ENCODE data around the gene HPCAL4. TPM values are rescaled to one million over a fixed set of nuclear protein-coding genes. Genes with fewer than 3 reads are reported as not detected.

Gene HPCAL4
- total RNA-seq, 1 donor, result 5.5 TPM

DNA sequence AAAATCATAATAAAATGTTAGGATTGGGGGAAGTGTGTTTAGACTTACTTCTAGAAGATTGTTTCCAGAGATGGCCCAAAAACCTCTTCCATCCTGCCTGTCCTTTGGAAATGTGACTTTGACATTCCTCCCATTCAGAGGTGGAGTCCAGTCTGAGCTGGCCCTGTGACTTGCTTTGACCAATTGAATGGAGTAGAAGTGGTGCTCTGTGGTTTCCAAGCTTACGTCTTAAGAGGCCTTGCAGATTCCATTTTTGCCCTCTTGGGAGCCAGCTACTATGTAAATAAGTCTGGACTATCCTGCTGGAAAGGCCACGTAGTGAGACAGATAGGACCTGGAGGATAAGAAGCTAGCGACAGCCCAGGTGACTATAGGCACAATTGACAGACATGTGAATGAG, 18.0 kb downstream of the HPCAL4 start:
- H3K9me3 ChIP-seq (ENCODE audit: low read depth, low read length), result no peaks in the 10 kb centered on the region
- H3K4me1 ChIP-seq (ENCODE audit: insufficient read depth, low read length), result peaks cover 16% of the 10 kb centered on the region
- no peak overlapping the region for H3K4me3 ChIP-seq (ENCODE audit: low read length)
- H3K27me3 ChIP-seq (ENCODE audit: insufficient read depth, low read length), result peaks cover 41% of the 10 kb centered on the region

DNA sequence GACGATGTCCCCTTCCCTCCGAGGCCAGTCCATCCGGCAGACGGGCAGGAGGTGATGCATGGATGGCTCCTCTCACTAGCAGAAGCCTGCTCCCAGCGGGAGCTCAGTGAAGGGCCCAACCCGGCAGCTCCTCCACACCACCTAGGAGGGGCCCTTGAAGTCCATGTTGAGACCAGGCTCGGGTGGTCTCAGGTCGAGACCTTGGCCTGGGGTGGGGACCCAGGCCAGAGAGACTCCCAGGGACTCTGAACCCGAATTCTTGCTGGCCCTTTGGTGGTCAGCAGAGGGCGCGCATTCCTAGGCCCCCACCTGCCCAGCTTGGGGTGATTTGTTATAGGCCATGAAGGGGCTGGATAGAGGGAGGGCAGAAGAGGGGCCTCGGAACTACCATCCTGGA, 18.7 kb downstream of the HPCAL4 start:
- peaks cover 41% of the 10 kb centered on the region for H3K27me3 ChIP-seq (ENCODE audit: insufficient read depth, low read length)
- H3K4me3 ChIP-seq (ENCODE audit: low read length), result no peak overlapping the region
- H3K4me1 ChIP-seq (ENCODE audit: insufficient read depth, low read length), result peaks cover 16% of the 10 kb centered on the region
- no peaks in the 10 kb centered on the region for H3K9me3 ChIP-seq (ENCODE audit: low read depth, low read length)

DNA sequence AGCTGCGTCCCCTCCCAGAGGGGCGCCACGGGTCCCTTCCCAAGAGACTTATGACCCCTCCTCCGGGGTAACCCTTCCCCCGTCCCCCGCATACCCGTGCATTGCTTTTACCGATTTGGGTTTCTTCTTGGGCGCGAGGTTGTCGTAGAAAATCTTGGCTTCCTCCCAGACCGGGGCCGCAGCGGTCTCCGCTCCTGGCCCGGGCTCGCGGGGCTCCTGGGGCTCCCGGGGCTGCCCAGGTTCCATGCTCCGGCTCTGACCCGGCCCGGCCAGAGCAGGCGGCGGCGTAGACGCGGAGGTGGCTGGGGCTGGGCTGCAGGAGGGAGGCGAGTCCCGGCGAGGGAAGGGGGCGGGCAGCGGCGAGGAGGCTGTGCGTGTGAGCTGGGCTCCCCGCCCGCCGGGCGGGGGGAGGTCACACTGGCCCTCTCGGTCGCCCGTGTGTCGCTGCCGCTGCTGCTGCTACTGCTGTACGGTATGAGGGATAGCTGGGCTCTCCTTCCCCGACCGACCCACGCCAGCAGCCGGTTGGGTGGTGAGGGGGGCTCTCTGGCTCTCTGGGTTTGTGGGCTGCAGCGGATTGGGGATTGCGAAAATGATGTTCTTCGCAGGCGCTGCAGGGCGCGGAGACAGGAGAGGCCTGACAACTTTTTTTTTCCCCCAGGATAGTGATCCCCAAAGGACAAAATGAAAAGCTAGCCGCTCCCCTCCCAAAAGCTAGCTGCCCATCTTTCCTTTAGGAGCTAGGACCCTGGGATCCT, 19.3 kb downstream of the HPCAL4 start, which contains the start of gene NT5C1A:
Gene NT5C1A (minus strand): TSS at position 315 of the 758 bp plus-strand sequence. CDS start 69 bp downstream, at position 246.
- Histone ChIP-seq H3K4me1 (ENCODE audit: insufficient read depth, low read length) (peaks cover 16% of the 10 kb centered on the region), H3K27me3 (ENCODE audit: insufficient read depth, low read length) (peaks cover 41% of the 10 kb centered on the region), H3K9me3 (ENCODE audit: low read depth, low read length) (no peaks in the 10 kb centered on the region), H3K4me3 (ENCODE audit: low read length) (no peak within 1 kb of the TSS)

- no peak overlapping the region for H3K4me3 ChIP-seq (ENCODE audit: low read length)
- peaks cover 41% of the 10 kb centered on the region for H3K27me3 ChIP-seq (ENCODE audit: insufficient read depth, low read length)
Measured at GRCh38 chr1:39671433-39671792, 19.8 kb downstream of the HPCAL4 start.

DNA sequence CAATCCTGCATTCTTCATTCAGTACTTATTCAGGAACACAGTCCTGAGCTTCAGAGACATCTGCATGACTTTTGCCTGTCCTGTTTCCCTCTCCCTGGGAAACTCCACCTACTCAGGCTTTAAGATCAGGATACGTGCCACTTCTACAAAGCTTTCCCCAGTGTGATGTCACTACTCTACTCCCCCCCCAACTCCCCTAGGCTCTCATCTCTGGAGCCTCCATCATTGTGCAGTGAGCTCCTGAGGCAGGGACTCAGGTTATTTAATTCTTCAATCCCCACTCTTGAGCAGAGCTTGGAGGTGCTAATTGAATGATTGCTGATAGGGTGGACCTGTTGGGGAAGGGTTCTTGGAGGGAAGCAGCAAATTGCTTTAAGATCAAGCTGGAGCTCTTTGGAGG, 20.5 kb downstream of the HPCAL4 start:
- H3K27me3 ChIP-seq (ENCODE audit: insufficient read depth, low read length), result peaks cover 41% of the 10 kb centered on the region

More at GRCh38 chr1:39671433-39671792, 19.8 kb downstream of the HPCAL4 start:
- Histone ChIP-seq H3K4me1 (ENCODE audit: insufficient read depth, low read length) (peaks cover 16% of the 10 kb centered on the region), H3K9me3 (ENCODE audit: low read depth, low read length) (no peaks in the 10 kb centered on the region)

DNA sequence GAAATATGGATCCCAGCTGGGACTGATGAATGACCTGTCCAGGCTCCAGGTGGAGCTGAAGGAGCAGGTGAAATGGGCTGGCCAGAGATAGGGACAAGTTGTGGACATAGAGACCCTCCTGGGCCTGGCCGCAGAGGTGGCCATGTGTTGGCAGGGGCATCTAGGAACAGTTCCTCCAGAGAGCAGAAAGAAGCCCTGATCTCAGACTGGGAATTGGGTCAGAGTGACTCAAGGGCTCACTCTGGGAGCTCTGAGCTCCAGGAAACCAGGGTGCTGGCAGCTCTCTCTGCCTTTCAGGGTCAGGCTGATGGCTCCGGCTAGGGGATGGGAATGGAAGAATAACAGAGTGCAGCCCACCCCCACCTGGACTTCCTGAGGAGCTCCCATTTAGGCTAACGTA, 22.3 kb downstream of the HPCAL4 start:
- Histone ChIP-seq H3K4me1 (ENCODE audit: insufficient read depth, low read length) (peaks cover 16% of the 10 kb centered on the region), H3K27me3 (ENCODE audit: insufficient read depth, low read length) (peaks cover 41% of the 10 kb centered on the region), H3K4me3 (ENCODE audit: low read length) (no peak overlapping the region), H3K9me3 (ENCODE audit: low read depth, low read length) (no peaks in the 10 kb centered on the region)

More for the DNA sequence above, 20.5 kb downstream of the HPCAL4 start:
- Histone ChIP-seq H3K4me1 (ENCODE audit: insufficient read depth, low read length) (peaks cover 16% of the 10 kb centered on the region), H3K4me3 (ENCODE audit: low read length) (no peak overlapping the region), H3K9me3 (ENCODE audit: low read depth, low read length) (no peaks in the 10 kb centered on the region)

GRCh38 chr1:39668111-39668510, 23.1 kb downstream of the HPCAL4 start:
- H3K9me3 ChIP-seq (ENCODE audit: low read depth, low read length), result no peaks in the 10 kb centered on the region
- peaks cover 16% of the 10 kb centered on the region for H3K4me1 ChIP-seq (ENCODE audit: insufficient read depth, low read length)
- peaks cover 38% of the 10 kb centered on the region for H3K27me3 ChIP-seq (ENCODE audit: insufficient read depth, low read length)
- no peak overlapping the region for H3K4me3 ChIP-seq (ENCODE audit: low read length)

- Histone ChIP-seq H3K4me3 (ENCODE audit: low read length) (no peak overlapping the region), H3K27me3 (ENCODE audit: insufficient read depth, low read length) (peaks cover 25% of the 10 kb centered on the region), H3K9me3 (ENCODE audit: low read depth, low read length) (no peaks in the 10 kb centered on the region), H3K4me1 (ENCODE audit: insufficient read depth, low read length) (peaks cover 9% of the 10 kb centered on the region)
Measured at GRCh38 chr1:39666772-39667171, 24.5 kb downstream of the HPCAL4 start.

DNA sequence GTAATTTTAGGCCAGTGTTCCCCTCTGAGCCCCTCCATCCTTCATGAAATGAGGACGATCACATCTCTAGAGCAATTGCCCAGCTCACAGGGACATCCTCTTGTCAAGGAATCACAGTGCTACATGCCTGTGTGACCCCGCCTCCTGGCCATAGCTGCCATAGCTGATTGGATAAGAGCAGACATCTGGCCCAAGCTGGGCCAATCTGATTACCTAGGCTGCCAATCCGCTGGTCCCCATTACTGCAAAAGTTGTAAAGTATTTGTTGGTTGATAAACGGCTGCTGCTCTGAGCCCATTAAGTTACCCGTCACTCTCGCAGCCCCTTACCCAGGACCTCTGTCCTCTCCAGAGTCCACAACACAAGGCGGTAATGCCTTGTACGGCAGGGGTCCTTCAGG, 27.7 kb downstream of the HPCAL4 start:
- no peaks in the 10 kb centered on the region for H3K4me1 ChIP-seq (ENCODE audit: insufficient read depth, low read length)
- no peaks in the 10 kb centered on the region for H3K9me3 ChIP-seq (ENCODE audit: low read depth, low read length)
- no peaks in the 10 kb centered on the region for H3K27me3 ChIP-seq (ENCODE audit: insufficient read depth, low read length)
- H3K4me3 ChIP-seq (ENCODE audit: low read length), result no peak overlapping the region

GRCh38 chr1:39662861-39663260, 28.4 kb downstream of the HPCAL4 start:
- H3K27me3 ChIP-seq (ENCODE audit: insufficient read depth, low read length), result no peaks in the 10 kb centered on the region
- H3K4me3 ChIP-seq (ENCODE audit: low read length), result no peak overlapping the region
- no peaks in the 10 kb centered on the region for H3K9me3 ChIP-seq (ENCODE audit: low read depth, low read length)
- H3K4me1 ChIP-seq (ENCODE audit: insufficient read depth, low read length), result no peaks in the 10 kb centered on the region

DNA sequence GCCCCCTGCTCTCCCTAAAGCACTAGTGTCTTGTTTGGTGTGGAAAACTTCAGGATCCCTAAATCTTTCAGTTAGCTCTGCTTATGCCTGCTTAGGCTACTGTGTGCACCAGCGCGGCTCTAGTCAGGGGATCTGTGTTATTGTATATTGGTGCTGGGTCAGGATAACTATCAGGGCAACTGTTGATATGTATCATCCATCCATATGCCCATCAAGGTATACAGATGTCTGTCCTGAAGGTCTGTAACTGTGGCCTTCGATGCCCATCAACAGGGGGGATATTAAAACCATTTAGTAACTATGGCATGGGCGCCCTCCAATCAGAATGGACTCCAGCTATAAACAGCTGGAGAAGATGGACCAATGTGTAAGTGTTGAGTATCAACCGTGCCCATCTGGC, 31.7 kb downstream of the HPCAL4 start:
- Histone ChIP-seq H3K4me1 (ENCODE audit: insufficient read depth, low read length) (no peaks in the 10 kb centered on the region), H3K9me3 (ENCODE audit: low read depth, low read length) (no peaks in the 10 kb centered on the region), H3K4me3 (ENCODE audit: low read length) (no peak overlapping the region), H3K27me3 (ENCODE audit: insufficient read depth, low read length) (no peaks in the 10 kb centered on the region)

- H3K9me3 ChIP-seq (ENCODE audit: low read depth, low read length), result no peaks in the 10 kb centered on the region
- H3K27me3 ChIP-seq (ENCODE audit: insufficient read depth, low read length), result no peaks in the 10 kb centered on the region
- H3K4me3 ChIP-seq (ENCODE audit: low read length), result no peak overlapping the region
- no peaks in the 10 kb centered on the region for H3K4me1 ChIP-seq (ENCODE audit: insufficient read depth, low read length)
Measured at GRCh38 chr1:39659110-39659509, 32.1 kb downstream of the HPCAL4 start.

DNA sequence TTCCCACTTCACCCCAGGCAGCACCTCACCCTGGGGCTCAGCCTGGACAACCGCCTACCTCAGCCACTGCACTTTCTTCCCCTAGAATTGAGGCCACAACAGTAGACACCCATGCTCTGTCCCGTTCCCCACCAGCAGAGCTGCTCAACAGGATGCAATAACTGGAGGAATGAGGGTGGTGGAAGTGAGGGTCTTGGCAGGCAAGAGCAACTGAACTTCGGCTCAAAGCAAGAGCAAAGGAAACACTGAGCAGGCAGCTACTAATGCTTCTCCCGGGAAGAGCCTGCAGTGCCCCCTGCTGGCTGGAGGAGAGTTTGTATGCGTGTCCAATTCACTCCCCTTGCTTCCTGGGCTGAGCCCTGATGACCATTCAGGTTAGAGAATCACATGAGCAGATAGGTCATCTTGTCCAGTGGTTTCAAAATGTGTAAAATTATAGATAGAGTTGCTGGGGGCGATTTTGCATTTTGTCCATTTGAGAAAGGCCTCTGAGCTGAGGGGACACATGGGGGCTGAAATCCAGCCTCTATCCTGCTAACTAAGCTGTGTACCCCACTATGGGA, 33.2 kb downstream of the HPCAL4 start:
- Histone ChIP-seq H3K9me3 (ENCODE audit: low read depth, low read length) (no peaks in the 10 kb centered on the region), H3K27me3 (ENCODE audit: insufficient read depth, low read length) (peaks cover 2% of the 10 kb centered on the region), H3K4me1 (ENCODE audit: insufficient read depth, low read length) (peaks cover 5% of the 10 kb centered on the region), H3K4me3 (ENCODE audit: low read length) (no peak overlapping the region)

DNA sequence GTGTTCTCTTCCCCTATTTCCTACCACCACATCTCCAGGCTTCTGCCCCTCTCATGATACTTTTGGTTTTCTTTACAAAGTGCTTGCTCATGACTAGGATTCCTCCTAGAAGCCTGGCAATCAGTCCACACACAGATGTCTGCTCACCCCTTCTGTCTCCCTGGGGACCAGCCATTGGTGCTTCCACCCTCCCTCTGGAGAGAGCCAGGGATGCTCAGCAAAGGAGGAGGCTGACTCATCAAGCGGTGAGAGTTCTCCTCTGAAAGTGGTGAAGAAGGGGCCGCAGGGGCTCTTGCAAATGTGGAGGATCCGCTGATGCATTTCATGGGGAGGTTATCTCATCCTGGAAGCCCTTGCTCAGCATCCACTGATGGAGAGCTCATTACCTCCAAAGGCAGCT, 33.8 kb downstream of the HPCAL4 start:
- peaks cover 5% of the 10 kb centered on the region for H3K4me1 ChIP-seq (ENCODE audit: insufficient read depth, low read length)
- H3K4me3 ChIP-seq (ENCODE audit: low read length), result no peak overlapping the region
- H3K9me3 ChIP-seq (ENCODE audit: low read depth, low read length), result no peaks in the 10 kb centered on the region
- peaks cover 2% of the 10 kb centered on the region for H3K27me3 ChIP-seq (ENCODE audit: insufficient read depth, low read length)

DNA sequence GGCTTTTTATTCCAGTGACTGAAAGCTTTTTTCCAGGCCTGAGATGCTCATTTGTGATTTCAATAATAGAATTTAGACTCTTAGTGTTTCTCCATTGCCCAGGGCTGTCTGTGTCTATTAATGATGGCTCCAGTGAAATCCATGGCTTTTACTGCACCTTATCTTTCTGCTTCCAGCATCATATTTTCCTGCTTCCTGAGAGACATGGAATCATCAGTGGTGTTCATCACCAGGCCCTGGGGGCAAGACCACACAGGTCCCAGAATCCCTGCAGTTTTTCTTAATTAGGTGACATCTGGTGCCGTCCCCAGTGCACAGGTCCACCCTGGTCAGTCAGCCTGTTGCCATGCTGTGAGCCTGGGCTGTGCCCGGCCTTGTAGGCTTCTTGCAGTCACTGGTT, 34.8 kb downstream of the HPCAL4 start:
- H3K4me3 ChIP-seq (ENCODE audit: low read length), result no peak overlapping the region
- peaks cover 5% of the 10 kb centered on the region for H3K4me1 ChIP-seq (ENCODE audit: insufficient read depth, low read length)

More for the DNA sequence above, 34.8 kb downstream of the HPCAL4 start:
- no peaks in the 10 kb centered on the region for H3K9me3 ChIP-seq (ENCODE audit: low read depth, low read length)
- H3K27me3 ChIP-seq (ENCODE audit: insufficient read depth, low read length), result peaks cover 2% of the 10 kb centered on the region

All from mononuclear cell (primary cell).